H1 (cell line): ENCODE results near the gene SRF. TPM values are rescaled to one million over a fixed set of nuclear protein-coding genes. Genes with fewer than 3 reads are reported as not detected.
A peak's percentile ranks its signal among the peaks of the same experiment; 100 is the strongest.

Experiments
- CTCF ChIA-PET: fragments of 300-600 bp; sonication (Branson Sonifier 250); formaldehyde crosslinking; loops from one replicate; lab custom pipeline; 2021; ENCODE audit not compliant: partially characterized antibody; lab: Charles Lee
- POLR2A ChIA-PET: fragments of 300-600 bp; sonication (Branson Sonifier 250); formaldehyde crosslinking; loops from one replicate; lab custom pipeline; 2021; ENCODE audit warnings: inconsistent platforms; ENCODE audit not compliant: partially characterized antibody; lab: Charles Lee
- DNase-seq, 2 experiments: peaks; one replicate each; pipeline versions ENCODE4 v3.0.0 to v3.0.0-alpha.2; 2010 to 2022; ENCODE audit warnings: low spot score in 2 of 2, low read depth in 1 of 2, mixed read lengths in 1 of 2
- FAIRE-seq: peaks from 2 replicates; lab custom pipeline; 2011; peaks lifted over from hg19 to GRCh38; lab: Jason Lieb, UNC
- H2AFZ ChIP-seq: 2 replicates; pipeline ENCODE4 v1.8.1; 2012; ENCODE audit warnings: low read length, inconsistent platforms
- H2AK5ac ChIP-seq: 2 replicates; pipeline ENCODE4 v1.6.1; 2013; ENCODE audit warnings: low read depth, low read length
- H2BK120ac ChIP-seq: replicated peaks from 2 replicates; pipeline ENCODE3; 2013; ENCODE audit warnings: low read depth, low read length, inconsistent platforms
- H2BK12ac ChIP-seq: 2 replicates; pipeline ENCODE4 v1.6.1; 2013; ENCODE audit warnings: low read depth, low read length
- H2BK15ac ChIP-seq: 2 replicates; pipeline ENCODE4 v1.6.1; 2013; ENCODE audit warnings: low read length
- H2BK20ac ChIP-seq: 2 replicates; pipeline ENCODE4 v1.6.1; 2013; ENCODE audit warnings: low read length
- H2BK5ac ChIP-seq: 2 replicates; pipeline ENCODE4 v1.6.1; 2013; ENCODE audit warnings: low read depth, low read length
- H3K14ac ChIP-seq: 2 replicates; pipeline ENCODE4 v1.6.1; 2013; ENCODE audit warnings: inconsistent platforms; ENCODE audit not compliant: insufficient read length
- H3K18ac ChIP-seq: 2 replicates; pipeline ENCODE4 v1.6.1; 2013; ENCODE audit warnings: low read length; ENCODE audit errors: extremely low read depth
- H3K23ac ChIP-seq: 2 replicates; pipeline ENCODE4 v1.6.1; 2013; ENCODE audit warnings: inconsistent platforms; ENCODE audit not compliant: insufficient read length
- H3K23me2 ChIP-seq: 2 replicates; pipeline ENCODE4 v1.6.1; 2013; ENCODE audit warnings: low read depth, low read length
- H3K27ac ChIP-seq: 2 replicates; pipeline ENCODE4 v1.6.1; 2011; ENCODE audit warnings: low read depth, low read length, inconsistent platforms
- H3K27me3 ChIP-seq, 4 experiments: replicated peaks in 1 of 4; 1 replicate in 1 of 4; 2 replicates in 3 of 4; pipeline versions ENCODE4 v1.6.1 to v1.8.1; 2011 to 2013; ENCODE audit warnings: low read length in 3 of 4, mild to moderate bottlenecking in 3 of 4, inconsistent platforms in 2 of 4, mixed read lengths in 2 of 4, moderate library complexity in 1 of 4; ENCODE audit not compliant: control insufficient read depth in 3 of 4, insufficient read depth in 3 of 4; ENCODE audit errors: extremely low read depth in 1 of 4
- H3K36me3 ChIP-seq, 4 experiments: 2 replicates each; pipeline versions ENCODE4 v1.6.1 to v1.8.1; 2011 to 2013; ENCODE audit warnings: mild to moderate bottlenecking in 4 of 4, low read length in 3 of 4, moderate library complexity in 2 of 4, control low read depth in 1 of 4, inconsistent platforms in 1 of 4; ENCODE audit not compliant: insufficient read depth in 4 of 4, control insufficient read depth in 2 of 4
- H3K4ac ChIP-seq: replicated peaks from 2 replicates; pipeline ENCODE3; 2013; ENCODE audit warnings: low read length, low read depth, mixed read lengths, inconsistent platforms; ENCODE audit not compliant: insufficient read length
- H3K4me1 ChIP-seq, 4 experiments: replicated peaks in 1 of 4; 1 replicate in 1 of 4; 2 replicates in 3 of 4; pipeline versions ENCODE4 v1.6.1 to v1.8.1; 2011 to 2013; ENCODE audit warnings: low read length in 3 of 4, inconsistent platforms in 2 of 4, mixed read lengths in 1 of 4; ENCODE audit not compliant: insufficient read depth in 4 of 4, control insufficient read depth in 3 of 4
- H3K4me2 ChIP-seq, 2 experiments: 2 replicates each; pipeline versions ENCODE4 v1.6.1 to v1.8.1; 2011 to 2013; ENCODE audit warnings: low read depth in 2 of 2, low read length in 2 of 2, control low read depth in 1 of 2, inconsistent platforms in 1 of 2, mild to moderate bottlenecking in 1 of 2; ENCODE audit not compliant: insufficient read depth in 1 of 2
- H3K4me3 ChIP-seq, 4 experiments: fragments of 200-600, 300-600 bp in 1 of 4; sonication (generic), shearing (Covaris generic), sonication (Bioruptor Twin) in 1 of 4; 2 replicates each; pipeline versions ENCODE4 v1.5.1 to v1.8.1; 2011 to 2016; ENCODE audit warnings: low read length in 4 of 4, low read depth in 3 of 4, control low read depth in 2 of 4, inconsistent platforms in 2 of 4, mild to moderate bottlenecking in 2 of 4, mixed read lengths in 1 of 4, moderate library complexity in 1 of 4; ENCODE audit not compliant: insufficient read depth in 2 of 4; ENCODE audit errors: extremely low read depth in 1 of 4
- H3K56ac ChIP-seq: replicated peaks from 2 replicates; pipeline ENCODE3; 2013; ENCODE audit warnings: low read depth, mild to moderate bottlenecking, mixed read lengths, low read length, inconsistent platforms; ENCODE audit not compliant: insufficient read length
- H3K79me1 ChIP-seq: 2 replicates; pipeline ENCODE4 v1.6.1; 2013; ENCODE audit warnings: low read depth, low read length, control low read depth
- H3K79me2 ChIP-seq, 2 experiments: 2 replicates each; pipeline versions ENCODE4 v1.6.1 to v1.8.1; 2012 to 2013; ENCODE audit warnings: low read length in 2 of 2, mild to moderate bottlenecking in 2 of 2, inconsistent platforms in 1 of 2; ENCODE audit not compliant: insufficient read depth in 2 of 2, control insufficient read depth in 1 of 2
- H3K9ac ChIP-seq, 4 experiments: replicated peaks in 1 of 4; 1 replicate in 1 of 4; 2 replicates in 3 of 4; pipeline versions ENCODE4 v1.6.1 to v1.8.1; 2011 to 2013; ENCODE audit warnings: low read depth in 3 of 4, low read length in 3 of 4, control low read depth in 2 of 4, mild to moderate bottlenecking in 2 of 4, moderate library complexity in 2 of 4, inconsistent platforms in 1 of 4; ENCODE audit errors: extremely low read depth in 1 of 4
- H3K9me3 ChIP-seq, 2 experiments: 2 replicates each; pipeline versions ENCODE4 v1.6.1 to v1.8.1; 2012 to 2013; ENCODE audit warnings: mild to moderate bottlenecking in 2 of 2, moderate library complexity in 2 of 2, control low read depth in 1 of 2, inconsistent platforms in 1 of 2, low read depth in 1 of 2, low read length in 1 of 2, mixed read lengths in 1 of 2; ENCODE audit not compliant: insufficient read depth in 2 of 2
- H4K20me1 ChIP-seq, 2 experiments: replicated peaks in 1 of 2; 2 replicates each; pipeline versions ENCODE3 to v1.8.1; 2011 to 2013; ENCODE audit warnings: inconsistent platforms in 2 of 2, low read length in 2 of 2, mild to moderate bottlenecking in 1 of 2; ENCODE audit not compliant: insufficient read depth in 2 of 2, control insufficient read depth in 1 of 2
- H4K5ac ChIP-seq: 2 replicates; pipeline ENCODE4 v1.6.1; 2013; ENCODE audit warnings: low read length, low read depth, mixed read lengths, inconsistent platforms; ENCODE audit not compliant: insufficient read length
- H4K8ac ChIP-seq: 2 replicates; pipeline ENCODE4 v1.8.0; 2013; ENCODE audit warnings: mild to moderate bottlenecking, moderate library complexity, low read length, inconsistent platforms; ENCODE audit not compliant: insufficient read depth; ENCODE audit errors: extremely low read depth
- H4K91ac ChIP-seq: replicated peaks from 2 replicates; pipeline ENCODE3; 2013; ENCODE audit warnings: low read length, mixed read lengths, inconsistent platforms; ENCODE audit not compliant: insufficient read length
- JUN ChIP-seq: IDR thresholded peaks from 2 replicates; pipeline ENCODE4 v1.6.1; 2011; ENCODE audit warnings: low read depth, mild to moderate bottlenecking, improper control_type of control experiment, low read length
- NRF1 ChIP-seq: IDR thresholded peaks from 2 replicates; pipeline ENCODE4 v1.6.1; 2011; ENCODE audit warnings: mild to moderate bottlenecking, low read depth, low read length, improper control_type of control experiment
- WGBS, 2 experiments: shearing (Covaris generic) in 1 of 2; methylation state at CpG; one replicate each; pipeline versions ENCODE4 v1.1.6 to v1.1.7; 2013 to 2015; ENCODE audit warnings: low lambda C conversion rate in 2 of 2, mixed read lengths in 2 of 2, inconsistent platforms in 1 of 2, low coverage in 1 of 2, missing lambda C conversion rate in 1 of 2; ENCODE audit not compliant: insufficient replicate concordance in 2 of 2, insufficient coverage in 1 of 2, insufficient read length in 1 of 2; ENCODE audit errors: extremely low coverage in 1 of 2, missing lambda C conversion rate in 1 of 2; 5-methylcytosine and 5-hydroxymethylcytosine counted together
- polyA plus RNA-seq, 7 experiments: library from polyadenylated mRNA; depleted of rRNA in 3 of 7; stranded (reverse) in 5 of 7; unstranded in 2 of 7; fragments of >200 nt in 5 of 7; fragments of 200-250 nt in 2 of 7; gene quantifications; 1 replicate in 5 of 7; 2 replicates in 1 of 7; 4 replicates in 1 of 7; pipeline versions ENCODE4 v1.2.1 to v1.2.3, GENCODE V29; 2011 to 2013; ENCODE audit warnings: missing spikeins in 2 of 7, mixed read lengths in 2 of 7
- total RNA-seq: library from RNA; stranded (reverse); fragmentation: NEBNext Ultra II Directional; extraction: Animal tissue kit (Norgen Biotek cat#: 25700); gene quantifications from 2 replicates; pipeline ENCODE4 v1.2.1, GENCODE V29; 2021

Gene SRF
- total and polyA plus RNA-seq, 2 of the 8 experiments (the other 6 are each of a cell fraction or from before 2014, with no cell fraction given), result 49.0 to 69.5 TPM

DNA sequence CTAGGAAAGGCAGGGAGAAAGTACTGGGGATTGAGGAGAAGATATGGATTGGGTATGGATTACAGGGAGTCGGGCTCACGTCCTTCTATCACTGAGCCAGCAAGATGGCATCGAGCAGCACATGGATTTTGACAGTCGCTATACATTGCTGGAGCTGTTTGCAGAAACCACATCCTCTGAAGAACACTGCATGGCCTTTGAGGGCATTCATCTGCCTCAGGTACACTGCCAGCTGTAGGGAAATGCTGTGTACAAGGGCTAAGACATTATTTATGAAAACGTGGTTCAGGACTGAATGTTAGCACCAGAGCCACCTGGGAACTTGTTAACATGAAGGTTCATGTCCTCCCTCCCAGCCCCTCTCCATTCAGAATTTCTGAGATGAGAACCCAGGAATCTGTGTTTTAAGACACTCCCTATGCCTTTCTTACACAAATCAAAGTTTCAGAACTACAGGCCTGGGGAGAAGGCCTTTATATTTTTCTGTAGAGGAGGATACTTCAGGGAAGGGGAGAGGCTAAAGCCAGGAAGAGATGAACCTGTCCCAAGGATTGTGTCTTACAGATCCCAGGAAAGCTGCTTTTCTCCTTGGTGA lies 14.4 kb downstream of the SRF start:
- Histone ChIP-seq H3K23ac (no peak overlapping the region), H3K4ac (peak overlapping the region; percentile 74), H3K79me2 (no peaks in the 10 kb centered on the region), H3K18ac (no peak overlapping the region), H2BK12ac (no peak overlapping the region), H3K56ac (no peak overlapping the region), H2BK15ac (0 out of 2 replicates have a peak overlapping the region, but pooled peaks have one; percentile 53), H3K27ac (no peak overlapping the region), H3K4me2 (no peak overlapping the region), H3K36me3 (peaks cover 0 to 3% (median 0%) of the 10 kb centered on the region in 4 experiments; a peak in 1 of 8 replicates), H2BK5ac (no peak overlapping the region), H3K4me1 (peaks cover 0 to 3% (median 1%) of the 10 kb centered on the region in 4 experiments; a peak in 1 of 7 replicates), H3K9ac (0 out of 7 replicates have a peak overlapping the region, but pooled peaks of 1 of the 4 experiments have one; percentile 18), H3K4me3 (no peak overlapping the region), H2BK120ac (no peak overlapping the region), H3K9me3 (no peaks in the 10 kb centered on the region), H4K20me1 (no peaks in the 10 kb centered on the region), H3K23me2 (peaks cover 8% of the 10 kb centered on the region), H2BK20ac (no peak overlapping the region), H4K5ac (no peak overlapping the region), H3K27me3 (no peaks in the 10 kb centered on the region; a peak in 1 of 7 replicates), H2AFZ (no peak overlapping the region), H3K79me1 (no peaks in the 10 kb centered on the region), H4K8ac (no peak overlapping the region), H4K91ac (no peak overlapping the region), H3K14ac (no peak overlapping the region), H2AK5ac (no peak overlapping the region)
- POLR2A ChIA-PET, result interaction anchor here (0.7 to 2.9 kb wide), 4 partner anchors 9 to 53 kb away, joined by 3 to 16 read pairs (median 6); partner anchors contain the start of gene SRF
- FAIRE-seq, result no peak
- CTCF ChIA-PET, result no interaction called here
- no peak for DNase-seq
- 90% methylated on average over 5 of the region's 5 CpGs; no CpG with 5 or more reads in 1 of the 2 experiments for WGBS, 2 experiments
- TF ChIP-seq NRF1 (no peak), JUN (no peak)
